Fibroblast of lung (primary cell): ENCODE results near the gene DOC2A. TPM values are rescaled to one million over a fixed set of nuclear protein-coding genes. Genes with fewer than 3 reads are reported as not detected.

Source experiments
- DNase-seq, 2 donors: peaks; one replicate each; pipeline versions ENCODE4 v3.0.0 to v3.0.0-alpha.2; 2010; ENCODE audit warnings: low read depth in 2 of 2
- H2AFZ ChIP-seq: 2 replicates; pipeline ENCODE4 v1.5.1; 2012; ENCODE audit warnings: low read length, control low read depth, inconsistent platforms
- H3K27ac ChIP-seq: 2 replicates; pipeline ENCODE4 v1.5.1; 2011; ENCODE audit warnings: low read length, control low read depth; ENCODE audit not compliant: insufficient read depth
- H3K27me3 ChIP-seq: 2 replicates; pipeline ENCODE4 v1.5.1; 2011; ENCODE audit warnings: mild to moderate bottlenecking, low read length; ENCODE audit not compliant: control insufficient read depth, insufficient read depth
- H3K36me3 ChIP-seq: 2 replicates; pipeline ENCODE4 v1.5.1; 2011; ENCODE audit warnings: low read length; ENCODE audit not compliant: control insufficient read depth, insufficient read depth
- H3K4me1 ChIP-seq: 2 replicates; pipeline ENCODE4 v1.5.1; 2011; ENCODE audit warnings: low read length; ENCODE audit not compliant: control insufficient read depth, insufficient read depth; ENCODE audit errors: extremely low read depth
- H3K4me2 ChIP-seq: 2 replicates; pipeline ENCODE4 v1.5.1; 2011; ENCODE audit warnings: low read length, control low read depth; ENCODE audit not compliant: insufficient read depth; ENCODE audit errors: extremely low read depth
- H3K4me3 ChIP-seq, 4 experiments: fragments of 200-600 bp in 1 of 4; sonication (generic) in 1 of 4; replicated peaks in 1 of 4; 2 replicates each; pipeline ENCODE4 v1.5.1; 2011 to 2016; ENCODE audit warnings: low read length in 4 of 4, low read depth in 3 of 4, mild to moderate bottlenecking in 3 of 4, control low read depth in 2 of 4, inconsistent platforms in 1 of 4, mixed read lengths in 1 of 4; ENCODE audit not compliant: insufficient read depth in 1 of 4; ENCODE audit errors: control extremely low read depth in 1 of 4
- H3K79me2 ChIP-seq: 2 replicates; pipeline ENCODE4 v1.5.1; 2012; ENCODE audit warnings: mild to moderate bottlenecking, low read length, inconsistent platforms; ENCODE audit not compliant: control insufficient read depth, insufficient read depth
- H3K9ac ChIP-seq: 2 replicates; pipeline ENCODE4 v1.5.1; 2011; ENCODE audit warnings: mild to moderate bottlenecking, low read length, control low read depth; ENCODE audit not compliant: insufficient read depth
- H3K9me3 ChIP-seq: 2 replicates; pipeline ENCODE4 v1.5.1; 2012; ENCODE audit warnings: low read depth, low read length; ENCODE audit not compliant: control insufficient read depth, insufficient read depth
- H4K20me1 ChIP-seq: 2 replicates; pipeline ENCODE4 v1.5.1; 2011; ENCODE audit warnings: low read length; ENCODE audit not compliant: control insufficient read depth, insufficient read depth; ENCODE audit errors: extremely low read depth
- CTCF ChIP-seq, 2 donors: IDR thresholded peaks in 1 of 2; conservative IDR thresholded peaks in 1 of 2; 1 replicate in 1 of 2; 2 replicates in 1 of 2; pipeline ENCODE4 v1.5.1; 2011 to 2012; ENCODE audit warnings: low read length in 2 of 2, control low read depth in 1 of 2, inconsistent platforms in 1 of 2, low read depth in 1 of 2, mild to moderate bottlenecking in 1 of 2
- EZH2 ChIP-seq: IDR thresholded peaks from 2 replicates; pipeline ENCODE4 v1.5.1; 2012; ENCODE audit warnings: low read length, control low read depth, mild to moderate bottlenecking; ENCODE audit errors: missing control alignments
- polyA plus RNA-seq, 2 donors: library from polyadenylated mRNA; depleted of rRNA in 1 of 2; stranded (reverse) in 1 of 2; unstranded in 1 of 2; fragments of >200 nt; gene quantifications; 2 replicates each; pipeline ENCODE4 v1.2.1, GENCODE V29; 2011 to 2012; ENCODE audit warnings: missing spikeins in 1 of 2
- total RNA-seq: library from RNA; depleted of rRNA; stranded (reverse); fragments of >200 nt; gene quantifications from 2 replicates; pipeline ENCODE4 v1.2.1, GENCODE V29; 2014

The DOC2A gene
- total and polyA plus RNA-seq, 2 donors (not counting 1 experiment from before 2014, with no cell fraction given): 0.03 to 0.33 TPM

- H3K9ac ChIP-seq: no peak overlapping the region
- no peaks in the 10 kb centered on the region for H3K9me3 ChIP-seq
- H3K4me2 ChIP-seq: no peak overlapping the region
- H4K20me1 ChIP-seq: no peaks in the 10 kb centered on the region
- H3K79me2 ChIP-seq: no peaks in the 10 kb centered on the region
- no peaks in the 10 kb centered on the region for H3K36me3 ChIP-seq
- no peaks in the 10 kb centered on the region for H3K27me3 ChIP-seq
- H3K4me3 ChIP-seq: no peak overlapping the region
- TF ChIP-seq CTCF (conservative IDR thresholded peaks at IDR 0.05 in 1 of 2, IDR thresholded peaks at IDR 0.05 in 1 of 2; ENCODE audit: low read depth in 1 of 2, low read length in 2 of 2) (no peak), EZH2 (no peak)
- no peak for DNase-seq
- H3K4me1 ChIP-seq: no peaks in the 10 kb centered on the region
- H2AFZ ChIP-seq: no peak overlapping the region
- no peak overlapping the region for H3K27ac ChIP-seq
Observed at GRCh38 chr16:29959293-29959692, 51.5 kb downstream of the DOC2A start.

GRCh38 chr16:29958756-29959155 is 52.1 kb downstream of the DOC2A start:
- H2AFZ ChIP-seq: no peak overlapping the region
- no peak overlapping the region for H3K27ac ChIP-seq
- H3K27me3 ChIP-seq: no peaks in the 10 kb centered on the region
- no peak for DNase-seq
- H3K9ac ChIP-seq: no peak overlapping the region
- TF ChIP-seq CTCF (conservative IDR thresholded peaks at IDR 0.05 in 1 of 2, IDR thresholded peaks at IDR 0.05 in 1 of 2; ENCODE audit: low read depth in 1 of 2, low read length in 2 of 2): no peak
- no peak for TF ChIP-seq EZH2
- no peaks in the 10 kb centered on the region for H3K4me1 ChIP-seq
- no peaks in the 10 kb centered on the region for H4K20me1 ChIP-seq
- no peaks in the 10 kb centered on the region for H3K79me2 ChIP-seq
- H3K4me2 ChIP-seq: no peak overlapping the region
- H3K9me3 ChIP-seq: no peaks in the 10 kb centered on the region
- H3K36me3 ChIP-seq: no peaks in the 10 kb centered on the region
- H3K4me3 ChIP-seq: no peak overlapping the region

Other genes with a start within 250 kb of the DOC2A start
- not detected in 2 replicates for gene ZG16, start 232.8 kb downstream of the DOC2A start, total RNA-seq
- not detected in 2 replicates for gene ZG16, start 232.8 kb downstream of the DOC2A start, polyA plus RNA-seq
- 4.4 and 17.7 TPM in 2 replicates for gene KIF22, start 220.3 kb downstream of the DOC2A start, total RNA-seq
- gene KIF22, start 220.3 kb downstream of the DOC2A start, polyA plus RNA-seq: 12.3 and 43.3 TPM in 2 replicates
- gene MAZ, start 204.5 kb downstream of the DOC2A start, total RNA-seq: 131 and 136 TPM in 2 replicates
- gene MAZ, start 204.5 kb downstream of the DOC2A start, polyA plus RNA-seq: 68.1 and 96.6 TPM in 2 replicates
- 2.1 TPM in 2 replicates for gene PRRT2, start 198.8 kb downstream of the DOC2A start, total RNA-seq
- 1.3 and 2.9 TPM in 2 replicates for gene PRRT2, start 198.8 kb downstream of the DOC2A start, polyA plus RNA-seq
- gene PAGR1, start 194.9 kb downstream of the DOC2A start, total RNA-seq: 10.7 and 12.1 TPM in 2 replicates
- gene PAGR1, start 194.9 kb downstream of the DOC2A start, polyA plus RNA-seq: 10.0 and 16.2 TPM in 2 replicates
- 336 and 518 TPM in 2 replicates for gene MVP, start 190.6 kb downstream of the DOC2A start, total RNA-seq
- 208 and 214 TPM in 2 replicates for gene MVP, start 190.6 kb downstream of the DOC2A start, polyA plus RNA-seq
- gene CDIPT, start 147.8 kb downstream of the DOC2A start, total RNA-seq: 89.1 and 99.6 TPM in 2 replicates
- 78.1 and 84.9 TPM in 2 replicates for gene CDIPT, start 147.8 kb downstream of the DOC2A start, polyA plus RNA-seq
- gene SEZ6L2, start 111.5 kb downstream of the DOC2A start, total RNA-seq: 1.8 and 2.6 TPM in 2 replicates
- 0.80 and 1.2 TPM in 2 replicates for gene SEZ6L2, start 111.5 kb downstream of the DOC2A start, polyA plus RNA-seq
- gene ASPHD1, start 110.5 kb downstream of the DOC2A start, total RNA-seq: 5.4 and 5.9 TPM in 2 replicates
- gene ASPHD1, start 110.5 kb downstream of the DOC2A start, polyA plus RNA-seq: 0.77 and 1.3 TPM in 2 replicates
- gene KCTD13, start 84.8 kb downstream of the DOC2A start, total RNA-seq: 4.6 and 6.3 TPM in 2 replicates
- 5.7 and 5.9 TPM in 2 replicates for gene KCTD13, start 84.8 kb downstream of the DOC2A start, polyA plus RNA-seq
- 80.6 and 100 TPM in 2 replicates for gene TMEM219, start 48.9 kb downstream of the DOC2A start, total RNA-seq
- 79.4 and 86.3 TPM in 2 replicates for gene TMEM219, start 48.9 kb downstream of the DOC2A start, polyA plus RNA-seq
- 36.5 and 41.3 TPM in 2 replicates for gene TAOK2, start 37.2 kb downstream of the DOC2A start, total RNA-seq
- gene TAOK2, start 37.2 kb downstream of the DOC2A start, polyA plus RNA-seq: 12.3 and 14.3 TPM in 2 replicates
- gene HIRIP3, start 15.4 kb downstream of the DOC2A start, total RNA-seq: 5.6 and 7.9 TPM in 2 replicates
- 3.0 and 7.2 TPM in 2 replicates for gene HIRIP3, start 15.4 kb downstream of the DOC2A start, polyA plus RNA-seq
- gene INO80E, start 14.8 kb downstream of the DOC2A start, total RNA-seq: 16.3 and 18.5 TPM in 2 replicates
- 21.9 and 37.1 TPM in 2 replicates for gene INO80E, start 14.8 kb downstream of the DOC2A start, polyA plus RNA-seq
- not detected in 2 replicates for gene C16orf92, start 12.2 kb upstream of the DOC2A start, total RNA-seq
- gene C16orf92, start 12.2 kb upstream of the DOC2A start, polyA plus RNA-seq: not detected in 2 replicates
- not detected in 2 replicates for gene TLCD3B, start 20.2 kb upstream of the DOC2A start, total RNA-seq
- 0.11 TPM in 1 of 2 replicates, not detected in the other for gene TLCD3B, start 20.2 kb upstream of the DOC2A start, polyA plus RNA-seq
- 461 and 474 TPM in 2 replicates for gene ALDOA, start 54.7 kb upstream of the DOC2A start, total RNA-seq
- 1,015 and 1,066 TPM in 2 replicates for gene ALDOA, start 54.7 kb upstream of the DOC2A start, polyA plus RNA-seq
- gene PPP4C, start 65.0 kb upstream of the DOC2A start, total RNA-seq: 134 and 147 TPM in 2 replicates
- 116 and 161 TPM in 2 replicates for gene PPP4C, start 65.0 kb upstream of the DOC2A start, polyA plus RNA-seq
- gene TBX6, start 80.9 kb upstream of the DOC2A start, total RNA-seq: 0.26 and 0.33 TPM in 2 replicates
- not detected in 2 replicates for gene TBX6, start 80.9 kb upstream of the DOC2A start, polyA plus RNA-seq
- gene YPEL3, start 85.2 kb upstream of the DOC2A start, total RNA-seq: 16.0 and 19.5 TPM in 2 replicates
- 11.9 and 21.4 TPM in 2 replicates for gene YPEL3, start 85.2 kb upstream of the DOC2A start, polyA plus RNA-seq
- gene GDPD3, start 102.5 kb upstream of the DOC2A start, total RNA-seq: 1.0 and 1.2 TPM in 2 replicates
- 1.2 and 1.3 TPM in 2 replicates for gene GDPD3, start 102.5 kb upstream of the DOC2A start, polyA plus RNA-seq
- gene MAPK3, start 112.2 kb upstream of the DOC2A start, total RNA-seq: 32.1 and 48.7 TPM in 2 replicates
- 167 and 264 TPM in 2 replicates for gene MAPK3, start 112.2 kb upstream of the DOC2A start, polyA plus RNA-seq
- gene CORO1A, start 172.6 kb upstream of the DOC2A start, total RNA-seq: 0.17 and 0.26 TPM in 2 replicates
- gene CORO1A, start 172.6 kb upstream of the DOC2A start, polyA plus RNA-seq: 0.85 and 2.6 TPM in 2 replicates
- 12.6 and 18.0 TPM in 2 replicates for gene BOLA2B, start 182.6 kb upstream of the DOC2A start, total RNA-seq
- gene BOLA2B, start 182.6 kb upstream of the DOC2A start, polyA plus RNA-seq: 47.4 and 79.2 TPM in 2 replicates
- 18.2 and 19.2 TPM in 2 replicates for gene SLX1A, start 182.8 kb upstream of the DOC2A start, total RNA-seq
- 3.9 and 11.5 TPM in 2 replicates for gene SLX1A, start 182.8 kb upstream of the DOC2A start, polyA plus RNA-seq
- 2.1 and 2.8 TPM in 2 replicates for gene SULT1A3, start 188.2 kb upstream of the DOC2A start, total RNA-seq
- 3.1 and 4.1 TPM in 2 replicates for gene SULT1A3, start 188.2 kb upstream of the DOC2A start, polyA plus RNA-seq
- gene NPIPB13, start 237.5 kb upstream of the DOC2A start, total RNA-seq: 1.3 and 3.0 TPM in 2 replicates
- 0.33 and 0.62 TPM in 2 replicates for gene NPIPB13, start 237.5 kb upstream of the DOC2A start, polyA plus RNA-seq